ENCODE data around the gene TMEM106A. TPM values are rescaled to one million over a fixed set of nuclear protein-coding genes. Genes with fewer than 3 reads are reported as not detected.

The TMEM106A gene
- total and polyA plus RNA-seq, 2 of the 13 experiments (the other 11 are each of a cell fraction or from before 2014, with no cell fraction given): 16.9 to 35.9 TPM

GRCh38 chr17:43176119-43176570 is 35.5 kb upstream of the TMEM106A start (continued):
- no peak; the same call in 1 of the 2 replicates for TF ChIP-seq MYPOP (CRISPR knock-in tag; IDR thresholded peaks at IDR 0.05)
- TF ChIP-seq HDAC2 (CRISPR knock-in tag; IDR thresholded peaks at IDR 0.05): no peak
- TF ChIP-seq ARID3A (IDR thresholded peaks at IDR 0.05; ENCODE audit: low read depth, low read length): 0 out of 2 replicates have a peak, but pooled peaks have one; percentile 38
- peak; percentile 81 for TF ChIP-seq ARID5B (CRISPR knock-in tag; IDR thresholded peaks at IDR 0.05)
- peak; percentile 54; the same call in 1 of the 2 replicates for TF ChIP-seq FOXK1 (CRISPR knock-in tag; IDR thresholded peaks at IDR 0.05; ENCODE audit: borderline replicate concordance, low read depth)
- TF ChIP-seq ZFP36L1 (CRISPR knock-in tag; IDR thresholded peaks at IDR 0.05): no peak
- TF ChIP-seq KDM4B (CRISPR knock-in tag; IDR thresholded peaks at IDR 0.05): 0 out of 2 replicates have a peak, but pooled peaks have one; percentile 53
- TF ChIP-seq ZNF678 (CRISPR knock-in tag; IDR thresholded peaks at IDR 0.05): no peak
- TF ChIP-seq ETV5 (CRISPR knock-in tag; IDR thresholded peaks at IDR 0.05; ENCODE audit: borderline replicate concordance): peak; percentile 94; the same call in 1 of the 2 replicates
- TF ChIP-seq ZNF772 (CRISPR knock-in tag; IDR thresholded peaks at IDR 0.05): no peak
- peak; percentile 88 for TF ChIP-seq ZBTB43 (CRISPR knock-in tag; conservative IDR thresholded peaks at IDR 0.05)
- TF ChIP-seq MAFK (conservative IDR thresholded peaks at IDR 0.05 in 1 of 2, IDR thresholded peaks at IDR 0.05 in 1 of 2; ENCODE audit: low read length in 2 of 2): peak; percentile 30 to 37; a peak in 2 of 4 replicates
- peak; percentile 99 for TF ChIP-seq ELF3 (CRISPR knock-in tag; IDR thresholded peaks at IDR 0.05)
- peak; percentile 34; the same call in 1 of the 2 replicates for TF ChIP-seq MAX (IDR thresholded peaks at IDR 0.05)
- no peak for TF ChIP-seq ZNF44 (CRISPR knock-in tag; IDR thresholded peaks at IDR 0.05)
- peak; percentile 66; the same call in 1 of the 2 replicates for TF ChIP-seq CHD4 (IDR thresholded peaks at IDR 0.05; ENCODE audit: borderline replicate concordance, low read length)
- peak; percentile 73 for TF ChIP-seq FOXA3 (CRISPR knock-in tag; IDR thresholded peaks at IDR 0.05)

Data from HepG2 (cell line).